Measurements from ENCODE around the gene EEF1AKMT2.

EEF1AKMT2 gene

GRCh38 chr10:124763267-124763666, 28.4 kb downstream of the EEF1AKMT2 start:
- no peak for TF ChIP-seq CTCF (IDR thresholded peaks at IDR 0.05; ENCODE audit: low read depth, low read length)
- peak; percentile 23 to 63 for DNase-seq (ENCODE audit: low read depth in 2 of 2)
- H3K4me3 ChIP-seq (replicated peaks in 1 of 2; ENCODE audit: low read depth in 2 of 2, low read length in 2 of 2): no peak overlapping the region

- H3K4me3 ChIP-seq (replicated peaks in 1 of 2; ENCODE audit: low read depth in 2 of 2, low read length in 2 of 2): no peak overlapping the region
- no peak for TF ChIP-seq CTCF (IDR thresholded peaks at IDR 0.05; ENCODE audit: low read depth, low read length)
- no peak for DNase-seq (ENCODE audit: low read depth in 2 of 2)
Measured at GRCh38 chr10:124762281-124762680, 29.4 kb downstream of the EEF1AKMT2 start.

GRCh38 chr10:124756156-124756903, 35.4 kb downstream of the EEF1AKMT2 start:
- TF ChIP-seq CTCF (IDR thresholded peaks at IDR 0.05; ENCODE audit: low read depth, low read length): no peak
- DNase-seq (ENCODE audit: low read depth in 2 of 2): no peak
- H3K4me3 ChIP-seq (replicated peaks in 1 of 2; ENCODE audit: low read depth in 2 of 2, low read length in 2 of 2): no peak overlapping the region

GRCh38 chr10:124755581-124755980, 36.1 kb downstream of the EEF1AKMT2 start:
- TF ChIP-seq CTCF (IDR thresholded peaks at IDR 0.05; ENCODE audit: low read depth, low read length): no peak
- no peak overlapping the region for H3K4me3 ChIP-seq (replicated peaks in 1 of 2; ENCODE audit: low read depth in 2 of 2, low read length in 2 of 2)
- DNase-seq (ENCODE audit: low read depth in 2 of 2): no peak

GRCh38 chr10:124754227-124754626, 37.5 kb downstream of the EEF1AKMT2 start:
- no peak overlapping the region for H3K4me3 ChIP-seq (replicated peaks in 1 of 2; ENCODE audit: low read depth in 2 of 2, low read length in 2 of 2)
- DNase-seq (ENCODE audit: low read depth in 2 of 2): no peak
- TF ChIP-seq CTCF (IDR thresholded peaks at IDR 0.05; ENCODE audit: low read depth, low read length): no peak

GRCh38 chr10:124748953-124749645, 42.6 kb downstream of the EEF1AKMT2 start:
- H3K4me3 ChIP-seq (replicated peaks in 1 of 2; ENCODE audit: low read depth in 2 of 2, low read length in 2 of 2): no peak overlapping the region
- no peak for DNase-seq (ENCODE audit: low read depth in 2 of 2)

More at GRCh38 chr10:124748953-124749645, 42.6 kb downstream of the EEF1AKMT2 start:
- no peak for TF ChIP-seq CTCF (IDR thresholded peaks at IDR 0.05; ENCODE audit: low read depth, low read length)
